Right renal cortex interstitium (tissue), 3 donors: ENCODE measurements around the gene ZBTB48. TPM values are rescaled to one million over a fixed set of nuclear protein-coding genes. Genes with fewer than 3 reads are reported as not detected.
"Not testable (repeated sequence)": the region's sequence is repeated elsewhere in the genome, so short reads cannot be mapped to it uniquely, and the experiment has no call there.

ENCODE experiments used
- DNase-seq, 3 donors: peaks; one replicate each; pipeline ENCODE4 v3.0.0-alpha.2; 2013; ENCODE audit warnings: low read depth in 3 of 3, low spot score in 2 of 3
- polyA plus RNA-seq, 3 donors: library from polyadenylated mRNA; unstranded; fragments of 120-200 nt; gene quantifications; one replicate each; pipeline ENCODE4 v1.2.1, GENCODE V29; 2013; ENCODE audit not compliant: insufficient read length in 3 of 3

The ZBTB48 gene
- polyA plus RNA-seq, 3 donors = 24.0 to 28.5 (median 26.6) TPM

DNA sequence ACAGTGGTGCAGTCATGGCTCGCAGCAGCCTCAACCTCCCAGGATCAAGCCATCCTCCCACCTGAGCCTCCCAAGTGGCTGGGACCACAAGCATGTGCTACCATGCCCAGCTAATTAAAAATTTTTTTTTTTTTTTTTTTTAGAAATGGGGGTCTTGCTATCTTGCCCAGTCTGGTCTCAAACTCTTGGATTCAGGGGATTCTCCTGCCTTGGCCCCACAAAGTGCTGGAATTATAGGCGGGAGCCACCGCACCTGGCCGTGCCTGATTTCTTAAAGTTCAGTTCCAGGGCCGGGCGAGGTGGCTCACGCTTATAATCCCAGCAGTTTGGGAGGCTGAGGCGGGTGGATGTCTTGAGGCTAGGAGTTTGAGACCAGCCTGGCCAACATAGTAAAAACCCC, 51.3 kb downstream of the ZBTB48 start:
- no peak for DNase-seq

DNA sequence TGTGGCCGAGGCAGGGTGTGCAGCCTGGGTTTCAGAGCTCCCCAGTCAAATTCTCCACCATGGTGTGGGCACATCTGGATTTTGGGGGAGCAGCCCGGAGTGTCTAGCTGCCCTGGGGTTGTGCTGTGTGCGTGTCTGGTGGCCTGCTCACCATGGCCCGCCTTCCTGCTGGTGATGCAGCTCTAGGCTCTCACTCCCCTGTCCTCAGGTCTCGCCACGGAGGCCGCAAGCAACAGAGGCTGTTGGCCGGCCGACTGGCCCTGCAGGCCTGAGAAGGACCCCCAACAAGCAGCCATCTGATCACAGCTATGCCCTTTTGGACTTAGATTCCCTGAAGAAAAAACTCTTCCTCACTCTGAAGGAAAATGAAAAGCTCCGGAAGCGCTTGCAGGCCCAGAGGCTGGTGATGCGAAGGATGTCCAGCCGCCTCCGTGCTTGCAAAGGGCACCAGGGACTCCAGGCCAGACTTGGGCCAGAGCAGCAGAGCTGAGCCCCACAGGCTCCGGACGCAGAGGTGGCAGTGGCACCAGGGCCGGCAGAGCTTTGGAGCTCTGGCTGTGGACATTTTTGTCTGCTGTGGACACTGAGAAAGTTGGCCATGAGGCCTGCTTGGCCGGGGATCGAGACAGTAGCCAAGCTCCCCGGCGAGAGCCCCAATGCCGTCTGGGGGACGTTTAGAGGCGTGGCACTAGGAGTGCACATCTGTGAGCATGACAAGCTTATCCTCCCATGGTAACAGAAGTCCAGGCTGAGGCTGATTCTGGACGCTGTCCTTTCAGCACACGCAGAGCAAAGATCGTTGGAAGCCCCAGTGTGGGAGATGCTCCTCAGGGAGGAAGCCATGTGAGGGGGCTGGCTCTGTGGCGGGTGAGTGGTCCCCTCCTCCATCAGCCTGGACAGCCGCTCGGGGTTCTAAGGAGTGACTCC, 53.1 kb downstream of the ZBTB48 start:
- no peak for DNase-seq

DNA sequence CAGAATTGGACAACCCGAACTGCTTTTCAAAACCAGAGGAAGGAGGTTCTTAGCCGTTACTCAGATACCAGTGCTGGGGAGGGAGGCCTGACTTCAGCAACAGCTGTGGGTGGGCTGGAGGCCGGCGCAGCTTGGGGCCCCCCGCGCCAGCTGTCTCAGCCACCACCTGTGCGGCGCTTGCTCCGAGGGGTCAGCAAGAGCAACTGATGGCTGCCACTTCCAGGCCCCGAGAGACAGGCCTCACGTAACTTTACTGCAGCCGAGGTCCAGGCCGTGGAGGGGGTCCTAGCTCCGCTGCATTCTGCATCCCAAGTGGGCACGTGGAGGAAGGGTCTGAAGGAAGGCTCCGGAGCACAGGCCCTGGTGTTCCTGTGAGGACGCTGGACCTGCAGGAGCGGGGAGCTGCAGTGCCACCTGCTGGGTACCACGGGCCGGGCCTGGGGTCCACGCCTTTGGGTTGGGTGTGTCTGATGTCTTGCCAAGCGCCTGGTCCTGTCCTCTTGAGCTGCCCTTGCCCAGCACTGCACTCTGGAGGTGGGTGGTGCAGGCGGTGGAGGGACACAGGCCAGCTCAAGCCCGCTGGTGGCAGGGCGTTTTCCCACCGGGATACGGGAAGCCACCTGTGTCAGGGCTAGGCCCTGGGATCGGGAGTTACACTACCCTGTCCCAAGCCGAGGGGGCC, 54.7 kb downstream of the ZBTB48 start:
- no peak for DNase-seq

DNA sequence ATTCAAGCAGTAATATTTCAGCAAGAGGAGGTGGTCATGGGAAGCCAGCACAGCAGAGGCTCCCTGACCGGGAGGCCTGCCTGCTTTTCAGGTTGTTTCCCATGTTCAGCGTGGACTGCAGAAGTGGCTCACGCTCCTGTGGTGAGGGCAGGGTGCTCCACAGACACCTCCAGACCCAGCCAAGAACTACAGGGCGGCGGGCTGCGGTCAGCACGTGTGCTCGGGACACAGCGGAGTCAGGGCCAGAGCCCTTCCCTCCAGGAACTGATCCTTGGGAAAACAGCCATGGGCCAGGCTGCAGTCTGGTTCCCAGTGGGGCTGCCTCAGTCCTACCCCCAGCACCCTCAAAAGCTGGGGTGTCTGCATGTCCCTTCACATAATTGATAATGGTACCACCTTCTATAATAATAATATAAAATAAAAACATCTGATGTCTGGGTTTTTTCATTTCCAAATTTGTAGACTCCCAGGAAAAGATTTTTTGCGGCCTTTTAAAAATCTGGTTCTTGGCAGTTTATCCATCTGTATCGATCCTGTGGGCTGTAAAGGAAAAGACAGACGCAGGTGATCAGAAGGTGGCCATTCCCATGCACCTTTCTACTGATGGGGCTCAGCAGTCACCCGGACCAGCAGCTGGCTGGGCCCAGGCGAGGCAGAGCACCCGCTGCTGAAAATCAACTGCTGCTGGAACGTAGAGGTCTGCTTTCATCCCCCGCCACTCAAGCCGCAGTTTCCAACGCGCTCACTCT, 55.5 kb downstream of the ZBTB48 start:
- no peak for DNase-seq

DNA sequence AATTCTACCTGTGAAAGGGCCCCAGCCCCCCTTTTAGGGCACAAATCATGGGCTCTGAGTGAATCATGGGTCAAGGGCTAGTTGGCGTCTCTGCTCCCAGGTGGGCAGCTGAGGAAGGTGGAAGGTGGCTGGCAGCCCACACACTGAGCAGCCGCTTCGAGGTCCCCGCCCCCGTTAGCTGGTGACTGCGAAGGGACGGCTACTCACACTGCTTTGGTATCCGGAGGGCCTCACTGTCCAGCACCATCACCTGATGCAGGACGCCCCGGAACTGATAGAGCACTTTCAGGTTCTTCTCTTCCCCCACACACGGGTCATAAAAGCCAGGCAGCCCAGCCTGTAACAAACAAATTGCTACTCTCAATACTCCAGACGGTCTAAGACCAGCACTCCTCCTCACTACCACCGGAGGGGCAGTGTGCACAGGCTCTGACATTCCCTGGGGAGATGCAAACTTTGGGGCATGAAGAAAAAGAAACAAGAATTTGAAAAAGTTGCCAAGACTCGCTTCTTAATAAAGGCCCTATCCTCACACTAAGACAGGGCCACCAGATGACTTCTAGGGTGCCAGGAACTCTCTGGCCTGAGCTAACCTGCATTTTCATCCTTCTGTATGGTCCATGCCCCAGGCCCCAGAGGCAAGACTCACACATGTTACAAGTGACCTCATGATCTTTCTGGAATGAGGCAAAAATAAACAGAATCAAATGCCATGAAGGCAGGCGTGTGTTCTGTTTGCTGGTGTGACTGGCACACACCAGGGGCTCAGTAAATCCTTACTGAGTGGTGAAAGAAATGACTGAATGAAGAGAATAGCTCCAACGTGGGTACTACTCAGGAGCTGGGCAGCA, 56.3 kb downstream of the ZBTB48 start:
- no peak for DNase-seq

DNA sequence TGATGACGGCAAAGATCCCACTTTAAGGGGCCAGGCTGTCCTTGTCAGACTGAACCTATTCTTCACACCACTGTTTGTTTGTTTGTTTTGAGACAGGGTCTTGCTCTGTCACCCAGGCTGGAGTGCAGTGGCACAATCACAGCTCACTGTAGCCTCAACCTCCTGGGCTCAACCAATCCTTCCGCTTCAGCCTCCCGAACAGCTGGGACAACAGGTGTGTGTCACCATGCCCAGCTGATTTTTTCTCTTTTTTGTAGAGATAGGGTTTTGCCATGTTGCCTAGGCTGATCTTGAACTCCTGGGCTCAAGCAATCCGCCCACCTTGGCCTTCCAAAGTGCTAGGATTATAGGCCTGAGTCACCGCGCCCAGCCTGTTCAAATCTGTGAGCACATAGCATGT, 57.0 kb downstream of the ZBTB48 start:
- not testable (repeated sequence) for DNase-seq

DNA sequence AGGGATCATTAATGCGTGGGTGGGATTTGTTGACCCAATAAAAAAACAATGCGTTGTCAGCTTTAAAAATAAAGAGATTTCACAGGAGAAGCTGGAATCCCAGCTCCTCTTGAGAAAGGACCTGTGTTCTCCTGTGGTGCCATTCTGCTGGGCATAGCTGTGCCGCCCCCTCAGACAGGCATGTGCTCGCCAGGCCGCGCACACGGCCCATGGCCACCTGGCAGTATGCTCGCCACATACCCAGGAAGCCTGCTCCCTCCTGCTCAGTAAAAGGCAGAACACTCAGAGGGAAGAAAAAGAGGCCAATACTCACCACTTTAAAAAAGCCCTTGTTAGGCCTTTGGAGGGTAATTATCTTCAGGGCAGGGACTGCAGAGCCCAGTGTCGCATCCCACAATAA, 58.0 kb downstream of the ZBTB48 start:
- no peak for DNase-seq

DNA sequence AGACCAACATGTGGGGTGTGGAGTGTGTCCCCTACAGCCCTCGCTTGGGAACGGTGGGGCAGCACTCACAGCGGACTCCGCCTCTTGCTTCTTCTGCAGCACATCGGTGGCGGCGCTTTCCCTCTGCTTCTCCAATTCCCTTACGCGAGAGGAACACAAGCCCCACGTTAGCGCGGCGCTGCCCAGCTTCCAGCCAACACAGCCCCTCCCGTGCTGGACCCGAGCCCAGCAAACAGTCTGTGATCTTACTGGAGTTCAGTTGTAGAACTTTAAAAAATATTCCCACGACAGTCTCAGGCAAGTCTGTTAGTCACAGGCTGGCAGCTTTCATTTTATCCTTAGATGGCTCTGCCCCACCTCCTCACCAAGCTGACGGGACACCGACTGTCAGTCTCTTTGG, 58.4 kb downstream of the ZBTB48 start:
- no peak for DNase-seq

Other genes with a start within 250 kb of the ZBTB48 start
- gene ACOT7, start 186.2 kb upstream of the ZBTB48 start, polyA plus RNA-seq = 10 to 100 TPM; 29.3 to 36.1 (median 30.4) TPM
- under 1 TPM; 0.14 to 0.42 (median 0.34) TPM for gene HES2, start 160.1 kb upstream of the ZBTB48 start, polyA plus RNA-seq
- gene ESPN, start 155.2 kb upstream of the ZBTB48 start, polyA plus RNA-seq = 10 to 100 TPM; 10.4 to 14.4 (median 12.2) TPM
- 1 to 10 TPM; 7.0 to 9.2 (median 8.6) TPM for gene TNFRSF25, start 113.8 kb upstream of the ZBTB48 start, polyA plus RNA-seq
- 10 to 100 TPM in 2 of 3 donors, 1 to 10 TPM in 1; 9.1 to 11.1 (median 10.2) TPM for gene PLEKHG5, start 88.3 kb upstream of the ZBTB48 start, polyA plus RNA-seq
- gene NOL9, start 25.5 kb upstream of the ZBTB48 start, polyA plus RNA-seq = 10 to 100 TPM; 14.8 to 15.9 (median 15.1) TPM
- under 1 TPM in 2 of 3 donors, not detected in 1; 0.08 to 0.17 TPM for gene TAS1R1, start 24.7 kb upstream of the ZBTB48 start, polyA plus RNA-seq
- gene KLHL21, start 22.9 kb downstream of the ZBTB48 start, polyA plus RNA-seq = 10 to 100 TPM; 12.3 to 14.5 (median 13.2) TPM
- gene PHF13, start 33.7 kb downstream of the ZBTB48 start, polyA plus RNA-seq = 10 to 100 TPM; 23.5 to 25.0 (median 23.6) TPM
- gene THAP3, start 44.9 kb downstream of the ZBTB48 start, polyA plus RNA-seq = 10 to 100 TPM; 16.7 to 18.4 (median 16.8) TPM
- gene DNAJC11, start 121.8 kb downstream of the ZBTB48 start, polyA plus RNA-seq = 10 to 100 TPM; 59.9 to 68.9 (median 61.2) TPM
- gene CAMTA1, start 205.5 kb downstream of the ZBTB48 start, polyA plus RNA-seq = 10 to 100 TPM; 82.3 to 84.7 (median 83.6) TPM